HG03025 (cell line): Measurements from ENCODE around the gene VWA3B.
"Not testable (repeated sequence)": the region's sequence is repeated elsewhere in the genome, so short reads cannot be mapped to it uniquely, and the experiment has no call there.

Experiments used
- ATAC-seq: cut with Tn5 transposase; IDR thresholded peaks from one replicate; pipeline ENCODE4 v1.9.1; 2021; ENCODE audit warnings: mild to moderate bottlenecking, moderate library complexity; ENCODE audit not compliant: unreplicated experiment, low FRiP score

VWA3B gene

DNA sequence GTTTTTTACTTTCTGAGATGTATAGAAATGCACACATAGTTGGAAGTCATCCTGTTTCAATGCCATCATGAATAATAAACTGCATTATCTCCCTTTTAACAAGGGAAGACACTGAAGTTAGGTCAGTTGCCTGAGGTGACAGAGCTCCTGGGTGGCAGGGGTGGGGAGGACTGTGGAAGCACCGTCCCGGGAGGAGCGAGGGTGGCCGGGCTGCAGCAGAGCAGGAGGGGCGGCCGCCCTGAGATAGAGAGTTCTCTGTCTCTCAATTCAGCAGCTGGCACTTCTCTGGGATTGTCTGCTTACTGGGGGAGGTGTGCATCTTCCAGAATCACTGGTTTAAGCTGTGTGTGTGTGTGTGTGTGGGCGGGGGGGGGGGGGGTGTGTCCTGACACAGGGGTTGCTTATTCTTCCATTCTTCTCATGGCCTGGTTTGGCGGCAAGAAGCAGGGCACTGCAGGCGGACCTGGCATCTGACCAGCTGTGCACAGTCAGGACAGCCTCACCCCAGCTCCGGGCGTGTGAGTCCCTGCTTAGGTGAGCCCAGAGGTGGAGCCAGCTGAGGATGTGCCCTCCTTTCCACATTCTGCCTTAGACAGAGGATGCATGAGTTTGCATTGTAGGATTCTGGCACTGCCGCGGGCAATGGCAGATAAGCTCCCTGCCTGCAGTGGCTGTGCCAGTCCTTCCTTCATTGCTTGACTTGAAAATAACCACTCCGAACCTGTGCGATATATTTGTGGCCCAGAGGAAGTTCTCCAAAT lies 40.4 kb downstream of the VWA3B start:
- ATAC-seq, result no peak

DNA sequence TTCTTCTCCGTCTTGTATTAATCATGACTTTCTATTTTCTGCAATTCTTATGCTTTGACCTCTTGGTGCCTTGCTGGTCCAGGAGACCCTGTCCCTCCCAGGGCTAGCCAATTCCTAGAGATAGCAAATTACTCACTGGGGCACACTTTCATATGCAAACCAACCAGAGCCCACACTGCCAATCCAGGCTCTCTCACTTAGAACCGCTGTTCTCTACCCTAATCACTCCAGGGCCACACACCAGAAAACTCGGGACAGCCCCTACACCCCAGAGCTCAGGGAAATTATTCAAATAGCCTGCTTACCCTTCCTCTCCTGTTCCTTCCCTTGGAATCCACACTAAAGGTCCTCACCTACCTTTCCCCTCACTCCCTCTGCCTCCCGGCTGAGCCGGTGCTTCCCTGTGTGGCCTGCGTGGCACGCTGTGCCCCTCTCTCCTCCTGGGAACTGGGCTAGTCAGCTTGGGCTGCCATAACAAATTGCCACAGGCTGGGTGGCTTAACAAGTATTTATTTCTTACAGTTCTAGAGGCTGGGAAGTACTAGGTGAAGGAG lies 41.7 kb downstream of the VWA3B start:
- ATAC-seq, result no peak

DNA sequence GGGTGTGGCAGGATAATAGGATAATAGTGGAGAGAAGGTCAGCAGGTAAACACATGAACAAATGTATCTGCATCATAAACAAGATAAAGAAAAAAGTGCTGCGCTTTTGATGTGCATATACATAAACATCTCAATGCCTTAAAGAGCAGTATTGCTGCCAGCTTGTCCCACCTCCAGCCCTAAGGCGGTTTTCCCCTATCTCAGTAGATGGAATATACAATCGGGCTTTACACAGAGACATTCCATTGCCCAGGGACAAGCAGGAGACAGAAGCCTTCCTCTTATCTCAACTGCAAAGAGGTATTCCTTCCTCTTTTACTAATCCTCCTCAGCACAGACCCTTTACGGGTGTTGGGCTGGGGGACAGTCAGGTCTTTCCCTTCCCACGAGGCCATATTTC lies 43.1 kb downstream of the VWA3B start:
- not testable (repeated sequence) for ATAC-seq

DNA sequence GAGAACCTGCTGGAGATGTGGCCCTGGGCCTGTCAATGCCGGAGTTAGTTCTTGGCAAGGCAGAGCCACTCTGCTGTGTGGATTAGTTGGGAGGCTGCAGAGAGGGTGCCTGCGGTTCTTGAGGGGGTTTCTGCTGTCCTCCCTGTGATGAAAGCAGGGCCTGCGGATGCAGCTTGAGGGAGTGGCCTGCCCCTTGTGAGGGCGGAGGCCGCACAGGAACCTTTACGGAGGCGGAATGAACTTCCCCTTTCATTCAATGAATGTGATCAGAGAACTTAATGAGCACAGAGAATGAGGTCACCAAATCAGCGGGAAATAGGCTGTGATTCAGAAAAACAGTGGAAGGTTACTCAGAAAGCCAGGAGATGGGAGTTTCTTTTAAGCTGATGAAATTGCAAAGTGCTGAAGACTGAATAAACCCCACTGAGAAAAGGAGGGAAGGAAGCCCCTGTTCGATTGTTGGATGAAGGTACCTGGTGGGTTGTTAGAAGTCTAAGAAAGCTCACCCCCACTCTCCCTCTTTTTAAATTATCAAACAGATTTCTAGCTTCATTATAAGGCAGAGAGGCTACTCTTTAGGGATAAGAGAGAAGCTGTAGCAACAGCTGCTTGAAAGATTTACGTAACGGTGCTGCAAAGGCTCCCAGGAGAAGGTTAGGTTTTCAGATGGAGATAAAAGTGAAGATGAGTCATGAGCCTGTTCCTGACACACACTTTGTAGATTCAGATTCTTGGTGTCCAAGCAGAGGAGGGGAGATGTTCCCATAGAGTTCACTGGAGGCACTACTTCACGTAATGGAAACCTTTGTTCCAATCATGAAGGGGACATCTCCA lies 47.4 kb downstream of the VWA3B start:
- ATAC-seq, result no peak

GRCh38 chr2:98137196-98137595 lies 50.2 kb downstream of the VWA3B start:
- no peak for ATAC-seq

GRCh38 chr2:98138978-98139377 lies 52.0 kb downstream of the VWA3B start:
- not testable (repeated sequence) for ATAC-seq

DNA sequence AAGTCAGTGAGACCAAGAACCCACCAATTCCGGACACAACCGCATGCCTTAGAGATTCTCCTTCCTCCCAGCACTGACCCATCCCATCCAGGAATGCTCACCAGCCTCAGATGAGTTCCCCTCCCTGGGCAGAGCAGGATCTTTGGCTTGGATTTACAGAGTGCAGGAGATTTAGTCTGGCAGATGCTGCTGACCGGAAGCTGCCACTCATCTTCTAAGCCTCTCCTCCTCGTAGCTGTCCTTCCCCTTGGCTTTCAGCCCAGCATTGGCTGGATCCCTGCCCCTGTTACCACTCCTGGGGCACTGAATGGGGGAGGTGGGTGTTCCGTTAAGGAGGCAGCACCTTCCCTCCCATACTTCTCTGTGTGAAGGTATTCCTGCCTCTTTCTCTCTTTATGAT lies 53.2 kb downstream of the VWA3B start:
- ATAC-seq, result no peak

- ATAC-seq, result no peak
Observed at GRCh38 chr2:98142106-98142791, 55.3 kb downstream of the VWA3B start.

DNA sequence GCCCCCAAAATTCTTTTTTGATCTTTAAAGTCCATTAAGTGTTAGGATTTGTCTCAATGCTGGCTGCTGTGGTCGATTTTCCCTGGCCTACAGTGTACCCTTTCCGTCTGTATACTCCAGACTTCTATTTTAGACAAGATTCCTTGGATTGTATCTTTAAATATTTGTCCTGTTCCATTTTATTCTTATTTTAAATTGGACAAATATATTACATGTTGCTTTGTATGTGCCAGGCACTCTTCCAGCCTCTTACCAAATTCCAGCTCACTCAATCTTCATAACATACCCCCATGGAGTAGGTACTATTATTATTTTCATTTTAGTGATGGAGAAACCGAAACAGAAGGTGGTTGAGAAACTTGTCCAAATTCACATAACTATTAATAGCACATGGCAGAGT lies 58.1 kb downstream of the VWA3B start:
- ATAC-seq, result no peak

DNA sequence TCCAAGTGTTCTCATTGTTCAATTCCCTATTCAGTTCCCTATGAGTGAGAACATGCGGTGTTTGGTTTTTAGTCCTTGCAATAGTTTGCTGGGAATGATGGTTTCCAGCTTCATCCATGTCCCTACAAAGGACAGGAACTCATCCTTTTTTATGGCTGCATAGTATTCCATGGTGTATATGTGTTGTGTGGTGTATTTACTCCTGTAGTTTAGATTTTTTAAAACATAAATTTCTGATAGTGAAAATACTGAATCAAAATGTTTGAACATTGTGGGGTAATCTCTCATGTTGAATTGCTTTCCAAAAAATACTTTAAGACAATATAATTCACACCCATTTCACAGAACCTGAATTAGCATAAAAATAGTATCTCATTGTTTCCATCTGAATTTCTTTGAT lies 60.9 kb downstream of the VWA3B start:
- not testable (repeated sequence) for ATAC-seq

DNA sequence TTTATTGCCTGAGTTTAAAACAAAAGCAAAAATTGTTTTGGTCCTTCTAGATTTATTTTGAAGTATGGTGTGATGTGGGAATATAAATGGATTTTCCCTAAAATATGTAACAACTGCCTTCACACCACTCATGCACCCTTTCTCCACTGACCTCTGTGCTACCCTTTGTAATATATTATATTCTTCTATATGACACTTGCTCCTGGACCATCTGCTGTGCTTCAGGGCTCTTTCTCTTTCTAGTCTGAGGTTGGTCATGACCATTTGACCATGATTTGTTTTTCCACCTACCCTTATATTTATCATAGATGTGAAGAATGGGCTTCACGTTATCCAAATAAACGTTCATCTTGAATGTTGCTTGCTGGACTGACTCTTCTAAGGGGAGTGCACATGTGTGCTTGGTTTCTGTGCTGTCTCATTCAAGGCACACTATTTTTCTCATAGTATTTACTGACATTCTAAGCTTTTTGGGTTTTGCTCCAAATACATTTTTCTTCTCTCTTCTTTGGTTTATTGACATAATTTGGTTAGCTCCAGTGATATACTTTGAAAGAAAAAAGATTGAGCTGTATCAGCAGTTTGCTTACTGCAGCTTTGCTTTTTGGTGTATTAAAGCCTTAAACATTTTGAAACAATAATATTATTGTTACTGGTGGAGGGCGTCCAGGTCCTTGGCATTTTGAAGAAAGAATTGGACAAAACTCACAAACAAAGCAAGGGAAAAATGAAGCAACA lies 61.8 kb downstream of the VWA3B start:
- no peak for ATAC-seq

- no peak for ATAC-seq
Observed at GRCh38 chr2:98149333-98149697, 62.3 kb downstream of the VWA3B start.

GRCh38 chr2:98153481-98153880 lies 66.5 kb downstream of the VWA3B start:
- ATAC-seq, result no peak

- no peak for ATAC-seq
Observed at GRCh38 chr2:98155291-98155690, 68.3 kb downstream of the VWA3B start.

GRCh38 chr2:98155716-98156115 lies 68.7 kb downstream of the VWA3B start:
- ATAC-seq, result no peak

DNA sequence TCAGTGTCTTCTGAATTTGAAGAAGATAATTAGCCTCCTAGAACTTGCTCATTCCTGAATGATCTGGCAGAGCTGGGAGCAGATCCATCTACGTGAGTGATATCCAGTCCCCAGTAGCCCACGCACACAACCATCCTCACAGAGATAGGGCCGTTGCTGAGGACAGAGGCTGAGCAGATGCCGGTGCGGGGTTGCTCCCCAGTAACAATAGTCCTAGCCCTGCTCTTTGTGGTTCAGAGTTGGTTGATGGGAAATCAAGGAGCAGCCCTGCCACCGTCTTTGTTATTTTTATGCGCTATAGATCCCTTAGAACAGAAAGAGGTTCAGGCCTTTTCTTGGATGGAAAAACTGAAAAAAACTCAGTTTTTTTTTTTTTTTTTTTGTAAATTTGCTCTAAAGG lies 69.3 kb downstream of the VWA3B start:
- no peak for ATAC-seq

DNA sequence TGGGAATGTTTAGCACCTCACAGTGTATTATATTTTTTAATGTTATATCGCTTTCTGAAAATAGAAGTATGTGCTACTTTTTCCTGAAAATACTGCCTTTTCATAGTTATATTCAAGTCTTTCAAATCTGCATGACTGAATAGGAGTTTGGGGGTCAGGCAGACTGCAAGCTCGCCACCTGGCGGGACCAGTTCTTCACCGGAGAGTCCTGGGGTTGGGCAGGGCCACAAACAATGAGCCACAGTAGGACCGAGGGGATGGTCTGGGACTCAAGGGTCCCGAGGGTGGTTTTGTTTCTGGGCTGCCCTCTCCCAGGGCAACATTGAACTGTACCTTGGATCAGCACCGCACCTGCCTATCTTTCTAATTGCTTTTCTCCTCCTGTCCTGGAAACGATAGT lies 70.6 kb downstream of the VWA3B start:
- ATAC-seq, result no peak

DNA sequence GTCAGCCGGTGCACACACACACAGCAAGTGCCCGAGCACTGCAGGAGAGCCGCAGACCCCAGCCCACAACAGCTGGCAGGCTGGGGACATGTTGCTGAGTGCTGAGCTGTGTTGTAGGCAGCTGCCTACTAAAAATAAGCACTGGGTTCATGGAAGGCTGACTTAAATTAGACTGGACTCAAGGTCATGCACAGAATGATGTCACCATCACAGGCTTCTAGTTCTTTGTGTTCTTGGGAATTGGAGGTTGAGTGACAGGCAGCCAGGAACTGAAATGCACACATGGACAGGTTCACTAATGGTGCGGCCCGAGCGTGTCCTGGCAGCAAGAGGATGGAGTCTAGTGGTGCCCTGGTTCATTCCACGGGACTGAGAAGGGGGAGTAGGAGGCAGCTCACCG lies 71.3 kb downstream of the VWA3B start:
- no peak for ATAC-seq

DNA sequence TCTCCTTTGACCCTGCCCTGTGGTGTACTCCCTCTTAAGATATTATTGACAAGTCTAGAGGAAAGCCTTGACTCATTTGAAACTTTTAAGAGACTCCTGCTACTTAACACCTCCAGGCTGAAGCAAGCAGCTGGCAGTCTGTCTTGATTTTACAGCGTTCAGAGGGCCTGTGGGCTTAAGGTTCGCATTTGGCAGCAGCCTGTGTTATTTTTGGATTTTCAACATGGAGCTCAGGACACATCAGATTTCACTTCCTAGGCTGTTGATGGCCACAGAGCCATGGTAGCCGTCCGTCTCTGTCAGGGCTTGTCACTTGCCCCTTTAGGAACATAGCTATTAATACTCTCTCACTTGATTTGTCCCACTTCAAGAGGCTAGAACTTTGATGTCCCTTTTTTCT lies 73.6 kb downstream of the VWA3B start:
- no peak for ATAC-seq

DNA sequence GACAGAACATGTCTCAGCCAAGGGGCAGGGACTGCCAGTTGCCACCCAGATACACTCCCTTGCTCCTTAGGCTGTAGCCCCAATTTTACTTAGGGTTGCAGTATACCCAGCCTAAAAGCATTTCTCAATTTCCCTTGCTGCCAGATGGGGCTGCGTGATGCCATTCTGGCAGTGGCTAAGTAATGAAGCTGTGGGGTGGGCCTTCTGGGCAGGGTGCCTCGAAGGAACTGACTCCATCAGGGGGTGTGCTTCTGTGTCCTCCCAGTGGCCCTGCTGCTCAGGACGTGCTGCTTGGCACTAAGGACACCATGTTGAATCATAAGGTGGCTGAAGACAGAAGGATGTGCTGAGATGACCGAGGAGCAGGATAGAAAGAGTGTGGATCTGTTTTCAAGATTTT lies 74.2 kb downstream of the VWA3B start:
- ATAC-seq, result no peak
